Hepatocyte (in vitro differentiated cells): ENCODE measurements around the gene PICK1. TPM values are rescaled to one million over a fixed set of nuclear protein-coding genes. Genes with fewer than 3 reads are reported as not detected.

ENCODE experiments used
- DNase-seq: peaks from one replicate; pipeline ENCODE4 v3.0.0-alpha.2; 2016; ENCODE audit warnings: low spot score
- H2AFZ ChIP-seq: fragments of 200-600 bp; sonication (generic); 2 replicates; pipeline ENCODE4 v1.6.0; 2016; ENCODE audit warnings: antibody characterized with exemption, mild to moderate bottlenecking
- H3K27ac ChIP-seq: fragments of 200-600 bp; sonication (generic); 2 replicates; pipeline ENCODE4 v1.5.1; 2016; ENCODE audit warnings: mild to moderate bottlenecking
- H3K27me3 ChIP-seq: fragments of 200-600 bp; sonication (generic); 2 replicates; pipeline ENCODE4 v1.6.1; 2016
- H3K36me3 ChIP-seq: fragments of 200-600 bp; sonication (generic); replicated peaks from 2 replicates; pipeline ENCODE4 v1.5.1; 2016; ENCODE audit warnings: low read depth; ENCODE audit not compliant: insufficient read depth
- H3K4me1 ChIP-seq: fragments of 200-600 bp; sonication (generic); 2 replicates; pipeline ENCODE4 v1.5.1; 2016; ENCODE audit warnings: mild to moderate bottlenecking, moderate library complexity; ENCODE audit not compliant: insufficient read depth
- H3K4me2 ChIP-seq: fragments of 200-600 bp; sonication (generic); 2 replicates; pipeline ENCODE4 v1.6.0; 2016
- H3K4me3 ChIP-seq: fragments of 200-600 bp; sonication (generic); 2 replicates; pipeline ENCODE4 v1.5.1; 2016; ENCODE audit warnings: mild to moderate bottlenecking
- H3K79me2 ChIP-seq: fragments of 200-600 bp; sonication (generic); 2 replicates; pipeline ENCODE4 v1.6.0; 2017; ENCODE audit warnings: mild to moderate bottlenecking
- H3K9me2 ChIP-seq: fragments of 200-600 bp; sonication (generic); replicated peaks from 2 replicates; pipeline ENCODE4 v1.6.0; 2017; ENCODE audit warnings: mild to moderate bottlenecking; ENCODE audit not compliant: insufficient read depth
- H3K9me3 ChIP-seq: fragments of 200-600 bp; sonication (generic); 2 replicates; pipeline ENCODE4 v1.5.1; 2016; ENCODE audit warnings: low read depth, mild to moderate bottlenecking
- H4K20me1 ChIP-seq: fragments of 200-600 bp; sonication (generic); 2 replicates; pipeline ENCODE4 v1.6.0; 2016; ENCODE audit warnings: mild to moderate bottlenecking; ENCODE audit not compliant: insufficient read depth, poor library complexity, severe bottlenecking
- CTCF ChIP-seq: fragments of 200-600 bp; sonication (generic); IDR thresholded peaks from 2 replicates; pipeline ENCODE4 v1.5.1; 2016; ENCODE audit warnings: antibody characterized with exemption, mild to moderate bottlenecking; ENCODE audit not compliant: poor library complexity
- EZH2 ChIP-seq: fragments of 200-600 bp; sonication (generic); IDR thresholded peaks from 2 replicates; pipeline ENCODE4 v1.6.1; 2016; ENCODE audit warnings: antibody characterized with exemption, mild to moderate bottlenecking, borderline replicate concordance
- EZH2phosphoT487 ChIP-seq: fragments of 200-600 bp; sonication (generic); IDR thresholded peaks from one replicate; pipeline ENCODE4 v1.6.1; 2018; ENCODE audit warnings: antibody characterized with exemption, mild to moderate bottlenecking, low read depth, moderate library complexity; ENCODE audit not compliant: unreplicated experiment, severe bottlenecking
- WGBS: methylation state at CpG from one replicate; pipeline ENCODE4 v1.1.6; 2016; ENCODE audit warnings: low lambda C conversion rate; ENCODE audit errors: missing lambda C conversion rate; 5-methylcytosine and 5-hydroxymethylcytosine counted together
- polyA plus RNA-seq: library from polyadenylated mRNA; unstranded; fragments of >200 nt; fragmentation: Nextera tagmentation; extraction: Ambion mirVana; gene quantifications from 2 replicates; pipeline ENCODE4 v1.2.1, GENCODE V29; 2016
- total RNA-seq: library from RNA; depleted of rRNA; stranded (reverse); fragments of >200 nt; gene quantifications from 2 replicates; pipeline ENCODE4 v1.2.3, GENCODE V29; 2014

PICK1 gene
- total and polyA plus RNA-seq, 2 experiments from 2014 or later: 26.2 to 43.1 TPM

- Histone ChIP-seq H3K27me3 (no peaks in the 10 kb centered on the region), H3K27ac (no peak overlapping the region), H3K4me3 (no peak overlapping the region), H3K4me1 (peaks cover 14% of the 10 kb centered on the region), H3K9me3 (no peaks in the 10 kb centered on the region), H4K20me1 (no peaks in the 10 kb centered on the region), H3K4me2 (no peak overlapping the region), H3K9me2 (no peaks in the 10 kb centered on the region), H3K36me3 (no peaks in the 10 kb centered on the region), H2AFZ (no peak overlapping the region), H3K79me2 (no peaks in the 10 kb centered on the region)
- WGBS: 90% methylated on average over 27 of the region's 27 CpGs
- TF ChIP-seq CTCF: no peak
- TF ChIP-seq EZH2phosphoT487: no peak
- no peak for TF ChIP-seq EZH2
- no peak for DNase-seq
Observed at GRCh38 chr22:38033522-38034277, 23.5 kb upstream of the PICK1 start.

- Histone ChIP-seq H3K79me2 (no peaks in the 10 kb centered on the region), H3K4me1 (peaks cover 14% of the 10 kb centered on the region), H3K27me3 (no peaks in the 10 kb centered on the region), H3K27ac (no peak overlapping the region), H2AFZ (no peak overlapping the region), H3K9me3 (no peaks in the 10 kb centered on the region), H3K9me2 (no peaks in the 10 kb centered on the region), H3K4me2 (no peak overlapping the region), H3K36me3 (no peaks in the 10 kb centered on the region), H4K20me1 (no peaks in the 10 kb centered on the region), H3K4me3 (no peak overlapping the region)
- TF ChIP-seq CTCF (no peak), EZH2phosphoT487 (no peak), EZH2 (no peak)
- 45% methylated on average over 15 of the region's 15 CpGs for WGBS
- peak; percentile 87 for DNase-seq
Observed at GRCh38 chr22:38034278-38034882, 22.8 kb upstream of the PICK1 start.

- no peak for DNase-seq
- H3K27ac ChIP-seq: no peak overlapping the region
Observed at GRCh38 chr22:38034884-38035529, 22.2 kb upstream of the PICK1 start.

More at GRCh38 chr22:38034884-38035529, 22.2 kb upstream of the PICK1 start:
- Histone ChIP-seq H3K4me1 (peaks cover 12% of the 10 kb centered on the region), H2AFZ (no peak overlapping the region), H3K4me3 (no peak overlapping the region), H3K79me2 (no peaks in the 10 kb centered on the region), H3K9me2 (no peaks in the 10 kb centered on the region), H3K9me3 (no peaks in the 10 kb centered on the region), H3K36me3 (no peaks in the 10 kb centered on the region), H4K20me1 (no peaks in the 10 kb centered on the region), H3K4me2 (no peak overlapping the region), H3K27me3 (no peaks in the 10 kb centered on the region)
- TF ChIP-seq EZH2phosphoT487 (no peak), CTCF (no peak), EZH2 (no peak)
- 74% methylated on average over 11 of the region's 11 CpGs for WGBS
